Measurements from ENCODE around the gene PRCP. TPM values are rescaled to one million over a fixed set of nuclear protein-coding genes. Genes with fewer than 3 reads are reported as not detected.
"Not testable (repeated sequence)": the region's sequence is repeated elsewhere in the genome, so short reads cannot be mapped to it uniquely, and the experiment has no call there.

Gene PRCP
- total and polyA plus RNA-seq, 7 donors = 11.5 to 23.5 (median 12.1) TPM

- Histone ChIP-seq H3K4me3 (no peak overlapping the region), H3K4me1 (no peaks in the 10 kb centered on the region), H3K36me3 (ENCODE audit: insufficient read depth in 1 of 2, low read depth in 1 of 2) (no peaks in the 10 kb centered on the region), H3K9me3 (no peaks in the 10 kb centered on the region), H3K27me3 (ENCODE audit: insufficient read depth in 3 of 3, low read length in 2 of 3) (no peaks in the 10 kb centered on the region), H3K27ac (no peak overlapping the region)
- TF ChIP-seq CTCF (IDR thresholded peaks at IDR 0.05) = no peak
- intact Hi-C loops (cut with DNase I) = loop anchor here in 1 of 2 donors (5.0 kb wide), 2 partner anchors 52 to 148 kb away; partner anchors contain the start of gene RAB30
- ATAC-seq (no peak), DNase-seq (no peak)
- 83 to 91% (median 90%) methylated on average over 5 of the region's 5 CpGs for WGBS, 3 donors
These were observed 24.4 kb upstream of the PRCP start for GRCh38 chr11:82924522-82925224.

DNA sequence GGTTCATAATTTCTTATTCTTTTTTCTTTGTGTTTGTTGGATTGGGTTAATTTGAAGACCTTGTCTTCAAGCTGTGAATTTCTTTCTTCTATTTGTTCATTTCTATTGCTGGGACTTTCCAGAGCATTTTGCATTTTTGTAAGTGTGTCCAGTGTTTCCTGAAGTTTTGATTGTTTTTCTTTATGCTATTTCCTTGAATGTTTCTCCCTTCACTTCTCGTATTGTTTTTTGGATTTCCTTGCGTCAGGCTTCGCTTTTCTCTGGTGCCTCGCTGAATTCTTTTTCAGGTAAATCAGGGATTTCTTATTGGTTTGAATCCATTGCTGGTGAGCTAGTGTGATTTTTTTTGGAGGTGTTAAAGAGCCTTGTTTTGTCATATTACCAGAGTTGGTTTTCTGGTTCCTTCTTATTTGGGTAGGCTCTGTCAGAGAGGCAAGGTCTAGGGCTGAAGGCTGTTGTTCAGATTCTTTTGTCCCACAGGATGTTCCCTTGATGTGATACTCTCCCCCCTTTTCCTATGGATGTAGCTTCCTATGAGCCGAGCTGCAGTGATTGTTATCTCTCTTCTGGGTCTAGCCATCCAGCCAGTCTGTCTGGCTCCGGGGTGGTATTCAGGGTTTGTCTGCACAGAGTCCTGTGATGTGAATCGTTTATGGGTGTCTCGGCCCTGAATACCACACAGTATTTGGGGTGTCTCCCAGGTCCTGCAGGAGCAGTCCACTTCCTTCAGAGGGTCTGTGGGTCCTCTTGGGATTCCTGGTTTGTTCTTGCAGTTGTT is 22.4 kb upstream of the PRCP start:
- H3K4me1 ChIP-seq; intact Hi-C loops (cut with DNase I); DNase-seq; H3K4me3 ChIP-seq; H3K27me3 ChIP-seq (ENCODE audit: insufficient read depth in 3 of 3, low read length in 2 of 3); H3K9me3 ChIP-seq; ATAC-seq; H3K27ac ChIP-seq; H3K36me3 ChIP-seq (ENCODE audit: insufficient read depth in 1 of 2, low read depth in 1 of 2): not testable (repeated sequence)
- WGBS, 3 donors = 68 to 82% (median 81%) methylated on average over 8 of the region's 8 CpGs

- ATAC-seq; H3K36me3 ChIP-seq (ENCODE audit: insufficient read depth in 1 of 2, low read depth in 1 of 2); intact Hi-C loops (cut with DNase I); H3K4me1 ChIP-seq; DNase-seq; H3K9me3 ChIP-seq; H3K27me3 ChIP-seq (ENCODE audit: insufficient read depth in 3 of 3, low read length in 2 of 3); H3K4me3 ChIP-seq; H3K27ac ChIP-seq: not testable (repeated sequence)
- 75 to 88% (median 80%) methylated on average over 3 of the region's 3 CpGs for WGBS, 3 donors
These were observed 20.0 kb upstream of the PRCP start for GRCh38 chr11:82920227-82920626.

DNA sequence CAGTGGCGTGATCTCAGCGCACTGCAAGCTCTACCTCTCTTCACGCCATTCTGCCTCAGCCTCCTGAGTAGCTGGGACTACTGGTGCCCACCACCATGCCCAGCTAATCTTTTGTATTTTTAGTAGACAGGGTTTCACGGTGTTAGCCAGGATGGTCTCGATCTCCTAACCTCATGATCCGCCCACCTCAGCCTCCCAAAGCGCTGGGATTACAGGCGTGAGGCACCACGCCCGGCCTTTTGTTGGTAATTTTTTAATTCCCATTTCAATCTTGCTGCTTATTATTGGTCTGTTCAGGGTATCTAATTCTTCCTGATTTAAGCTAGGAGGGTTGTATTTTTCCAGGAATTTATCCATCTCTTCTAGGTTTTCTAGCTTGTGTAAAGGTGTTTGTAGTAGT is 19.6 kb upstream of the PRCP start:
- H3K27me3 ChIP-seq (ENCODE audit: insufficient read depth in 3 of 3, low read length in 2 of 3); intact Hi-C loops (cut with DNase I); H3K4me3 ChIP-seq; DNase-seq; H3K36me3 ChIP-seq (ENCODE audit: insufficient read depth in 1 of 2, low read depth in 1 of 2); ATAC-seq; H3K4me1 ChIP-seq; H3K27ac ChIP-seq; H3K9me3 ChIP-seq: not testable (repeated sequence)
- 96 to 97% (median 96%) methylated on average over 10 of the region's 10 CpGs for WGBS, 3 donors

DNA sequence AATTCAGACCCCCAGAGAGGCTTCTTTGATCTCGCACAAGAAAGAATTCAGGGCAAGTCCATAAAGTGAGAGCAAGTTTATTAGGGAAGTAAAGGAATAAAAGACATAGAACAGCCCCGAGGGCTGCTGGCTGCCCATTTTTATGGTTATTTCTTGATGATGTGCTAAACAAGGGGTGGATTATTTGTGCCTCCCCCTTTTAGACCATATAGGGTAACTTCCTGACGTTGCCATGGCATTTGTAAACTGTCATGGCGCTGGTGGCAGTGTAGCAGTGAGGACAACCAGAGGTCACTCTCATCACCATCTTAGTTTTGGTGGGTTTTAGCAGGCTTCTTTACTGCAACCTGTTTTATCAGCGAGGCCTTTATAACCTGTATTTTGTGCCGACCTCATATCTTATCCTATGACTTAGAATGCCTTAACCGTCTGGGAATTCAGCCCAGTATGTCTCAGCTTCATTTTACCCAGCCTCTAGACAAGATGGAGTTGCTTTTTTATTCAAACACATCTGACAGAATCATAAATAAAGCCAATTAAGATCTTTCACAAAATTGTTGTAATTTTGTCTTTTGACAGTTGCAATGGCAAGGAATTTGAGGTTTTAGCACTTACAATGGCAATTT is 8.9 kb upstream of the PRCP start:
- no peak for TF ChIP-seq CTCF (IDR thresholded peaks at IDR 0.05)
- H3K27ac ChIP-seq = no peak overlapping the region
- DNase-seq (no peak), ATAC-seq (no peak)
- H3K36me3 ChIP-seq (ENCODE audit: insufficient read depth in 1 of 2, low read depth in 1 of 2) = no peaks in the 10 kb centered on the region
- H3K4me1 ChIP-seq = no peaks in the 10 kb centered on the region
- no peaks in the 10 kb centered on the region for H3K9me3 ChIP-seq
- no peaks in the 10 kb centered on the region for H3K27me3 ChIP-seq (ENCODE audit: insufficient read depth in 3 of 3, low read length in 2 of 3)
- intact Hi-C loops (cut with DNase I) = loop anchor here (2.0 to 10.0 kb wide), 4 partner anchors 166 to 376 kb away; partner anchors contain the start of genes CCDC90B (in 1 of the 2) and RAB30 (in 1 of the 2)
- no peak overlapping the region for H3K4me3 ChIP-seq
- 59 to 73% (median 65%) methylated on average over 7 of the region's 7 CpGs for WGBS, 3 donors

GRCh38 chr11:82908311-82908710 is 8.1 kb upstream of the PRCP start:
- DNase-seq = no peak
- Histone ChIP-seq H3K27me3 (ENCODE audit: insufficient read depth in 3 of 3, low read length in 2 of 3) (no peaks in the 10 kb centered on the region), H3K9me3 (no peaks in the 10 kb centered on the region), H3K36me3 (ENCODE audit: insufficient read depth in 1 of 2, low read depth in 1 of 2) (no peaks in the 10 kb centered on the region), H3K4me3 (no peak overlapping the region), H3K4me1 (no peaks in the 10 kb centered on the region), H3K27ac (no peak overlapping the region)
- intact Hi-C loops (cut with DNase I) = loop anchor here (2.0 to 10.0 kb wide), 4 partner anchors 166 to 376 kb away; partner anchors contain the start of genes CCDC90B (in 1 of the 2) and RAB30 (in 1 of the 2)
- no peak for ATAC-seq
- TF ChIP-seq CTCF (IDR thresholded peaks at IDR 0.05) = no peak

Data from psoas muscle (tissue), 8 donors.